ENCODE measurements around the gene COMTD1.

Gene COMTD1

DNA sequence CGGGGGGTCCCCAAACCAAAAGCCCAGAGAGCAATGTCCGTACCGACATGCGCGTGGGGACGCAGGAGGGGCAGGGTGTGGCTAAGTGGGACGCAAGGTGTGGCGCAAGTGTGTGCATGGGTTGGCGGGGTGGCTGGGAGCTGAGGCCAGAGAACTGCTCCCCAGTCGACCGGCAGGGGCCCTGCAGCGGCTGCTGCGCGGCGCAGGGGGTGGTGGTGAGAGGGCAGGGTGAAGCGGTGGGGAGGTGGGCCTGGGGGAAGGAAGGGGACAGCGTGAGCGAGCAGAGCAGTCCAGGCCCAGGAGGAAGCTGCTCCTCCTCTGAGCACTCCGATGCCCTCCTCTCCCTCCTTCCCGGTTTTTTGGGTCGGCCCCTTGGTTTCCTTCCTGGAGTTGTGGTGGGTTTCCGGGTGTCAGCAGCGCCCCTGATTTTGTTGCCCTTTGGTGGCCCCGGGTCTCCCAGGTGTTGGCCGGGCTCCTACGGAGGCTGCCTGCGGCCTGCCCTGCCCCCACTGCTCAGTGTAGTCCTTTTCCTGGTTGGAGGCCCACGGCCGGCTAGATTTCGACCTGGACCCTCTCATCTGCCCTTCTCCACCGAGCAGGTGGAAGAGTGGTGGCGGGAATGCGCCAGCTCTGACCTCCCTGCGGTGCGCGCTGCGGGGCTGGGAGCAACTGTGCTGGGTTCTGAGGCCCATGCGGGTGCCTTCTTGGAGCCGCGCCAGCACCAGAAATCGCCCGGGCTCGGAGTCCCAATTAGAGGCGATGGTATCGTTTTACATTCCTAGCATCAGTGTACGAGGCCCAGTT is 40.5 kb upstream of the COMTD1 start:
- ChIA-PET POLR2A (no interaction called here), CTCF (no interaction called here)
- no peak overlapping the region for H3K27ac ChIP-seq (ENCODE audit: extremely low read depth, low read depth, low read length)
- no peaks in the 10 kb centered on the region for H3K36me3 ChIP-seq (ENCODE audit: control insufficient read depth in 2 of 2, insufficient read depth in 1 of 2, low read length in 2 of 2)
- H3K9me3 ChIP-seq (ENCODE audit: control insufficient read depth, insufficient read depth, low read depth, low read length) = no peaks in the 10 kb centered on the region
- H3K4me1 ChIP-seq (ENCODE audit: control insufficient read depth, insufficient read depth, low read length) = no peaks in the 10 kb centered on the region
- H3K4me3 ChIP-seq (ENCODE audit: low read depth, low read length) = no peak overlapping the region
- TF ChIP-seq OVOL3 (tag by site-specific recombination; IDR thresholded peaks at IDR 0.05) (no peak), ZFP37 (tag by site-specific recombination; IDR thresholded peaks at IDR 0.05) (no peak), ZNF596 (tag by site-specific recombination; IDR thresholded peaks at IDR 0.05) (no peak), ZFP3 (tag by site-specific recombination; IDR thresholded peaks at IDR 0.05; ENCODE audit: low read depth) (no peak), ZNF426 (tag by site-specific recombination; IDR thresholded peaks at IDR 0.05) (no peak), ZNF843 (tag by site-specific recombination; IDR thresholded peaks at IDR 0.05) (no peak), ZNF398 (tag by site-specific recombination; IDR thresholded peaks at IDR 0.05) (no peak), ZNF670 (tag by site-specific recombination; IDR thresholded peaks at IDR 0.05; ENCODE audit: low read depth) (no peak), ZNF394 (tag by site-specific recombination; IDR thresholded peaks at IDR 0.05; ENCODE audit: borderline replicate concordance) (no peak), ZNF776 (tag by site-specific recombination; IDR thresholded peaks at IDR 0.05; ENCODE audit: borderline replicate concordance) (no peak), ZNF610 (tag by site-specific recombination; IDR thresholded peaks at IDR 0.05; ENCODE audit: borderline replicate concordance) (no peak)
- TF ChIP-seq, protein P1, sequence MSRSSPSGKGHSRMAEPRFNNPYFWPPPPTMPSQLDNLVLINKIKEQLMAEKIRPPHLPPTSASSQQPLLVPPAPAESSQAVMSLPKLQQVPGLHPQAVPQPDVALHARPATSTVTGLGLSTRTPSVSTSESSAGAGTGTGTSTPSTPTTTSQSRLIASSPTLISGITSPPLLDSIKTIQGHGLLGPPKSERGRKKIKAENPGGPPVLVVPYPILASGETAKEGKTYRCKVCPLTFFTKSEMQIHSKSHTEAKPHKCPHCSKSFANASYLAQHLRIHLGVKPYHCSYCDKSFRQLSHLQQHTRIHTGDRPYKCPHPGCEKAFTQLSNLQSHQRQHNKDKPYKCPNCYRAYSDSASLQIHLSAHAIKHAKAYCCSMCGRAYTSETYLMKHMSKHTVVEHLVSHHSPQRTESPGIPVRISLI (tag by site-specific recombination; IDR thresholded peaks at IDR 0.05) = no peak
- TF ChIP-seq, protein P2, sequence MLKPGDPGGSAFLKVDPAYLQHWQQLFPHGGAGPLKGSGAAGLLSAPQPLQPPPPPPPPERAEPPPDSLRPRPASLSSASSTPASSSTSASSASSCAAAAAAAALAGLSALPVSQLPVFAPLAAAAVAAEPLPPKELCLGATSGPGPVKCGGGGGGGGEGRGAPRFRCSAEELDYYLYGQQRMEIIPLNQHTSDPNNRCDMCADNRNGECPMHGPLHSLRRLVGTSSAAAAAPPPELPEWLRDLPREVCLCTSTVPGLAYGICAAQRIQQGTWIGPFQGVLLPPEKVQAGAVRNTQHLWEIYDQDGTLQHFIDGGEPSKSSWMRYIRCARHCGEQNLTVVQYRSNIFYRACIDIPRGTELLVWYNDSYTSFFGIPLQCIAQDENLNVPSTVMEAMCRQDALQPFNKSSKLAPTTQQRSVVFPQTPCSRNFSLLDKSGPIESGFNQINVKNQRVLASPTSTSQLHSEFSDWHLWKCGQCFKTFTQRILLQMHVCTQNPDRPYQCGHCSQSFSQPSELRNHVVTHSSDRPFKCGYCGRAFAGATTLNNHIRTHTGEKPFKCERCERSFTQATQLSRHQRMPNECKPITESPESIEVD (tag by site-specific recombination; IDR thresholded peaks at IDR 0.05) = no peak
- TF ChIP-seq, protein P3, sequence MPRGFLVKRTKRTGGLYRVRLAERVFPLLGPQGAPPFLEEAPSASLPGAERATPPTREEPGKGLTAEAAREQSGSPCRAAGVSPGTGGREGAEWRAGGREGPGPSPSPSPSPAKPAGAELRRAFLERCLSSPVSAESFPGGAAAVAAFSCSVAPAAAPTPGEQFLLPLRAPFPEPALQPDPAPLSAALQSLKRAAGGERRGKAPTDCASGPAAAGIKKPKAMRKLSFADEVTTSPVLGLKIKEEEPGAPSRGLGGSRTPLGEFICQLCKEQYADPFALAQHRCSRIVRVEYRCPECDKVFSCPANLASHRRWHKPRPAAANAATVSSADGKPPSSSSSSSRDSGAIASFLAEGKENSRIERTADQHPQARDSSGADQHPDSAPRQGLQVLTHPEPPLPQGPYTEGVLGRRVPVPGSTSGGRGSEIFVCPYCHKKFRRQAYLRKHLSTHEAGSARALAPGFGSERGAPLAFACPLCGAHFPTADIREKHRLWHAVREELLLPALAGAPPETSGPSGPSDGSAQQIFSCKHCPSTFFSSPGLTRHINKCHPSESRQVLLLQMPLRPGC (tag by site-specific recombination; IDR thresholded peaks at IDR 0.05) = no peak

DNA sequence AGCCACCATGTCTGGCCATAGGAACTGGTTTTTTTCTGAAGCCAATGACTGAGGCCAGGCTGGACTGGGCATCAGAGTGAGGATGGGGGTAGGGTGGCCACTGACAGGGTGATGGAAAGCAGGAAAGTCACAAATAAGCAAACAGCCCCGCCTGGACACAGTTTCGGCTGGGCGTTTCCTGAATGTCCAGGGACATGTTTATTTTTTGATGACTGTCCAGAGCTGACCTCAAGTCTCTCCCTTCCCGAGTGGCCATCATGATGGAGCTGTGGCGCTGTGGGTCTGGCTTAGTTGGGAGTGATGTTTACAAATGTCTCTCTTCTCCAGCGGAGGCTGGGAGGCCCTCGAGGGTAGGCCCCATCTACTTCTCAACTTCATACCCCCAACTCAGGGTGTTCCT is 37.1 kb upstream of the COMTD1 start:
- Histone ChIP-seq H3K27ac (ENCODE audit: extremely low read depth, low read depth, low read length) (no peak overlapping the region), H3K36me3 (ENCODE audit: control insufficient read depth in 2 of 2, insufficient read depth in 1 of 2, low read length in 2 of 2) (no peaks in the 10 kb centered on the region), H3K4me1 (ENCODE audit: control insufficient read depth, insufficient read depth, low read length) (no peaks in the 10 kb centered on the region), H3K9me3 (ENCODE audit: control insufficient read depth, insufficient read depth, low read depth, low read length) (no peaks in the 10 kb centered on the region), H3K4me3 (ENCODE audit: low read depth, low read length) (no peak overlapping the region)
- ChIA-PET POLR2A (no interaction called here), CTCF (no interaction called here)
- TF ChIP-seq ZNF449 (tag by site-specific recombination; IDR thresholded peaks at IDR 0.05) (peak; percentile 91), ZNF558 (tag by site-specific recombination; IDR thresholded peaks at IDR 0.05) (no peak)

Data from HEK293 (cell line).